Activated T-cell treated with anti-CD3 and anti-CD28 coated beads, Interleukin-2, amount 50 U/mL, for 72 hours (primary cell): ENCODE results near the gene CAMTA1. TPM values are rescaled to one million over a fixed set of nuclear protein-coding genes. Genes with fewer than 3 reads are reported as not detected.
A peak's percentile ranks its signal among the peaks of the same experiment; 100 is the strongest.

Experiments
- ATAC-seq, 2 donors: fragments of 150-1000 bp; cut with Tn5 transposase; replicated peaks in 1 of 2; 2 replicates each; pipeline ENCODE4 v1.10.0; 2021; ENCODE audit warnings: moderate library complexity in 2 of 2, mild to moderate bottlenecking in 1 of 2
- DNase-seq, 2 donors: peaks; one replicate each; pipeline ENCODE4 v3.0.0; 2021 to 2022; ENCODE audit warnings: mixed read lengths in 1 of 2
- H3K27ac Mint-ChIP-seq: one replicate; pipeline ENCODE4 v1.8.0; 2022; ENCODE audit warnings: mild to moderate bottlenecking, moderate library complexity, mixed read lengths
- H3K27me3 Mint-ChIP-seq: one replicate; pipeline ENCODE4 v1.8.0; 2022; ENCODE audit warnings: low read depth, mixed read lengths
- H3K36me3 Mint-ChIP-seq, 2 donors: one replicate each; pipeline ENCODE4 v1.8.0; 2022; ENCODE audit warnings: mixed read lengths in 2 of 2, mild to moderate bottlenecking in 1 of 2; ENCODE audit not compliant: insufficient read depth in 2 of 2
- H3K4me1 Mint-ChIP-seq: one replicate; pipeline ENCODE4 v1.8.0; 2022; ENCODE audit warnings: low read depth, mixed read lengths
- H3K4me3 Mint-ChIP-seq, 2 donors: one replicate each; pipeline ENCODE4 v1.8.0; 2022; ENCODE audit warnings: mild to moderate bottlenecking in 2 of 2, mixed read lengths in 2 of 2, moderate library complexity in 2 of 2
- H3K9me3 Mint-ChIP-seq, 2 donors: one replicate each; pipeline ENCODE4 v1.8.0; 2022; ENCODE audit warnings: mixed read lengths in 2 of 2
- total RNA-seq, 2 donors: library from RNA; stranded (reverse); gene quantifications; one replicate each; pipeline ENCODE4 v1.2.3, GENCODE V29; 2022

CAMTA1 gene
- total RNA-seq, 2 donors from 2014 or later: 47.8 to 63.3 TPM

DNA sequence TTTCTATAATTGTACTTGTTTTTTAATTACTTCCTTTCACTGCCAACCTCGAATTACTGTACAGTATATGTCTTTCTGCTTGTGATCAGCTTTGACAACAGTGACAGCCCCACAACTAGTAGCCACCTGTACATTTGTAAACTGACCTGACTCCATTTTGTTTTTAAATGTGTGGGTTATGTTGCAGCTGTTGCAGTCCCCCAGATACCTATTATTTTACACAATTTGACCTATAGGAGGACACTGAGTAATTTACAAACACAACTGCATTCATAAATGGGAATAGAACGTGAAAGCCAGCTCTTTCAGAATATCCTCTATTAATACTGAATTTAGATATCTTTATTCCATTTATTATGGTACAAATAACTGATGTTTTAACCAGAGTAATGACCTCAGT, 983.3 kb downstream of the CAMTA1 start:
- H3K9me3 Mint-ChIP-seq: no peaks in the 10 kb centered on the region
- no peak overlapping the region for H3K4me3 Mint-ChIP-seq
- H3K36me3 Mint-ChIP-seq: peaks cover 0 to 3% of the 10 kb centered on the region in 2 donors
- ATAC-seq (no peak), DNase-seq (no peak)
- H3K27me3 Mint-ChIP-seq: peaks cover 29% of the 10 kb centered on the region
- no peak overlapping the region for H3K27ac Mint-ChIP-seq
- peaks cover 30% of the 10 kb centered on the region for H3K4me1 Mint-ChIP-seq

DNA sequence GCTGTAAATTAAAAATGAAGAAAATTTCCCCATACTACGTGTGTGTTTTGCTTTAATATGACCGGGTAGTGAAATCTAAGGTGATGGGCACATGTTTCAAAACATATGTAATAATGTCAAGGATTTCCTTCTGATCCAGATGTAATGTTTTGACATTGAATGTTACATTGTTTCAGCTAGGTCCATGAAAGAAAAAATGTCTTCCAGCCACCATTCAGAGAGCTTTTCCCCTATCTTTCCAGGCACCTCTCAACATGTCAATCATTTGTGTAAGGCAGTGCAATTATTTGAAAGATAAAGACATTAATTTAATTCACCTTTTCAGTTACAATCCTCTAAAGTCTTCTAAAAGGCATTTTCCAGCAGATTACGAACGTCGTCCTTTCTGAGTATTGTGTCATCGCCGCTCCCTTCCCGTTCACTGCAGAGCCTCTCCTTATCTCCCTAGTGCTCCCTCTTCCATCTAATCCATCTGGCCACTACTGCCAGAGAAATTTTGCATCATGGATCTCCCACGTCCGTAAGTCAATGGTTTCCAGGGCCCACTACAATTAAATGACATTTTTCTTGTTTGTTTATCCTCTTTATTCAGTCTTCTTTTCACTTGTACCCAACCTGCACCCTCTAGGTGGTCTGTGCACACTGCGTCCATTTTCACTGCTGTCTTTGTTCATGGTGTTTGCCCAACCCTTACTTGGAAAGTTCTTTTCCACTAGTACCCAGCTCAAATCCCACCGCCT, 984.6 kb downstream of the CAMTA1 start:
- no peak for ATAC-seq
- peaks cover 29% of the 10 kb centered on the region for H3K27me3 Mint-ChIP-seq
- H3K27ac Mint-ChIP-seq: peak overlapping the region; percentile 46
- DNase-seq: no peak
- H3K9me3 Mint-ChIP-seq: no peaks in the 10 kb centered on the region
- peaks cover 39% of the 10 kb centered on the region for H3K4me1 Mint-ChIP-seq
- peak overlapping the region in 1 of 2 donors; percentile 86 for H3K4me3 Mint-ChIP-seq
- H3K36me3 Mint-ChIP-seq: peaks cover 3 to 5% of the 10 kb centered on the region in 2 donors

- peak overlapping the region; percentile 12 for H3K27ac Mint-ChIP-seq
These were observed 985.4 kb downstream of the CAMTA1 start for GRCh38 chr1:7770669-7770996.

GRCh38 chr1:7770997-7771822, 986.0 kb downstream of the CAMTA1 start, which contains the start of gene VAMP3:
Gene VAMP3 (plus strand): TSS chr1:7771296. CDS start chr1:7771384, 88 bp downstream.
- peak within 1 kb of the TSS; percentile 86 to 96 for H3K4me3 Mint-ChIP-seq

More at GRCh38 chr1:7770669-7770996, 985.4 kb downstream of the CAMTA1 start:
- H3K4me1 Mint-ChIP-seq: peaks cover 39% of the 10 kb centered on the region
- DNase-seq (no peak), ATAC-seq (peak in 1 of 2 donors; percentile 2)
- H3K9me3 Mint-ChIP-seq: no peaks in the 10 kb centered on the region
- H3K36me3 Mint-ChIP-seq: peaks cover 3 to 5% of the 10 kb centered on the region in 2 donors
- peaks cover 22% of the 10 kb centered on the region for H3K27me3 Mint-ChIP-seq
- H3K4me3 Mint-ChIP-seq: peak overlapping the region; percentile 86 to 96

GRCh38 chr1:7771823-7772299, 986.6 kb downstream of the CAMTA1 start:
- no peak for DNase-seq
- Mint-ChIP-seq H3K4me3 (peak overlapping the region; percentile 86 to 96), H3K27me3 (peaks cover 22% of the 10 kb centered on the region), H3K4me1 (peaks cover 39% of the 10 kb centered on the region), H3K27ac (peak overlapping the region; percentile 96), H3K9me3 (no peaks in the 10 kb centered on the region), H3K36me3 (peaks cover 3 to 5% of the 10 kb centered on the region in 2 donors)
- no peak for ATAC-seq

More at GRCh38 chr1:7770997-7771822, 986.0 kb downstream of the CAMTA1 start, which contains the start of gene VAMP3:
- peaks cover 22% of the 10 kb centered on the region for H3K27me3 Mint-ChIP-seq
- H3K36me3 Mint-ChIP-seq: peaks cover 3 to 5% of the 10 kb centered on the region in 2 donors
- no peaks in the 10 kb centered on the region for H3K9me3 Mint-ChIP-seq
- H3K4me1 Mint-ChIP-seq: peaks cover 39% of the 10 kb centered on the region
- DNase-seq: peak; percentile 87 to 89
- H3K27ac Mint-ChIP-seq: peak within 1 kb of the TSS; percentile 96
- peak; percentile 93 to 96 for ATAC-seq

DNA sequence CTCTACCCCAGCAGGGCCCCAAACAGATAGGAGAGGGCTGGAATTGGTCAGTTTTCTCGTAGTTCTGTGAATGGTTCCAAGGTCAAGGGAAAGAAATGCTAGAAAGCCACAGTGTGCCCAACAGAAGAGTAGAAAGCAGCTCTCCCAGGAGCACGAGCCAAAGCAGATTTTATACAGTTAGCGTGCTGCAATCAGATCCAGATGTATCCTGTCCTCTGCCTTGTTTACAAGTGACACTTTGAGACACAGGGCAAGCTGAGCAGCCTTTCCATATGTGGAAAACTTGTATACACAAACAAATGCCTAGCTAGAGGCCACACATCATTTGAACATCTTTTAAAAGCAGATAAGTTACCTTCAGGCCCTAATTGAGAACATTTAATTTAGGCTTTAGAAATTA, 992.3 kb downstream of the CAMTA1 start:
- Mint-ChIP-seq H3K27ac (no peak overlapping the region), H3K9me3 (no peaks in the 10 kb centered on the region), H3K4me1 (peaks cover 31% of the 10 kb centered on the region), H3K36me3 (peaks cover 3% of the 10 kb centered on the region in 2 donors), H3K27me3 (no peaks in the 10 kb centered on the region), H3K4me3 (no peak overlapping the region)
- no peak for DNase-seq
- no peak for ATAC-seq

GRCh38 chr1:7778133-7778628, 992.9 kb downstream of the CAMTA1 start:
- H3K36me3 Mint-ChIP-seq: peaks cover 3% of the 10 kb centered on the region in 2 donors
- DNase-seq: no peak
- no peaks in the 10 kb centered on the region for H3K27me3 Mint-ChIP-seq
- ATAC-seq: no peak
- H3K9me3 Mint-ChIP-seq: no peaks in the 10 kb centered on the region
- no peak overlapping the region for H3K27ac Mint-ChIP-seq
- H3K4me1 Mint-ChIP-seq: peaks cover 25% of the 10 kb centered on the region
- H3K4me3 Mint-ChIP-seq: no peak overlapping the region

DNA sequence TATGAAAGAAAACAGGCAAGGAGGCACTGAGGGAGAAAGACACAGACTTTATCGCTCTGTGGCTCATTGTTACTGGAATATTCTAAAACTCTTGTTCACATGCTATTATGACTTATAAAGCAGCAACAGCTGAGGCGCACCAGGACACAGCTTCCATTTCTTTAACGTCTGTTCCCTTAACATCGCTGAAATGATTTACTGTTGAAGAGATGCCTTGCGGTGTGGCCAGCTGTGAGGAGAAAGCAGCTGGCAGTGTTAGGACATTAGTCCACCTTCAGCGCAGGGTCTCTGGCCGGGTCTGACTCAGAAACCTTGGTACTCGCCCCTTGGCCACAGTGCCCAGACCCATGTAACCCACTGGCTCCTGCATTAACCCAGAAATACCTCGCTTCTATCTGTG, 995.7 kb downstream of the CAMTA1 start:
- Mint-ChIP-seq H3K4me1 (peaks cover 12% of the 10 kb centered on the region), H3K9me3 (no peaks in the 10 kb centered on the region), H3K27ac (no peak overlapping the region), H3K36me3 (no peaks in the 10 kb centered on the region), H3K27me3 (no peaks in the 10 kb centered on the region), H3K4me3 (no peak overlapping the region)
- ATAC-seq (no peak), DNase-seq (no peak)

GRCh38 chr1:7781501-7781900, 996.2 kb downstream of the CAMTA1 start:
- ATAC-seq: no peak
- H3K4me1 Mint-ChIP-seq: peaks cover 12% of the 10 kb centered on the region
- peak overlapping the region in 1 of 2 donors; percentile 3 for H3K4me3 Mint-ChIP-seq
- no peaks in the 10 kb centered on the region for H3K36me3 Mint-ChIP-seq
- H3K27me3 Mint-ChIP-seq: no peaks in the 10 kb centered on the region
- H3K9me3 Mint-ChIP-seq: no peaks in the 10 kb centered on the region
- no peak for DNase-seq
- no peak overlapping the region for H3K27ac Mint-ChIP-seq

DNA sequence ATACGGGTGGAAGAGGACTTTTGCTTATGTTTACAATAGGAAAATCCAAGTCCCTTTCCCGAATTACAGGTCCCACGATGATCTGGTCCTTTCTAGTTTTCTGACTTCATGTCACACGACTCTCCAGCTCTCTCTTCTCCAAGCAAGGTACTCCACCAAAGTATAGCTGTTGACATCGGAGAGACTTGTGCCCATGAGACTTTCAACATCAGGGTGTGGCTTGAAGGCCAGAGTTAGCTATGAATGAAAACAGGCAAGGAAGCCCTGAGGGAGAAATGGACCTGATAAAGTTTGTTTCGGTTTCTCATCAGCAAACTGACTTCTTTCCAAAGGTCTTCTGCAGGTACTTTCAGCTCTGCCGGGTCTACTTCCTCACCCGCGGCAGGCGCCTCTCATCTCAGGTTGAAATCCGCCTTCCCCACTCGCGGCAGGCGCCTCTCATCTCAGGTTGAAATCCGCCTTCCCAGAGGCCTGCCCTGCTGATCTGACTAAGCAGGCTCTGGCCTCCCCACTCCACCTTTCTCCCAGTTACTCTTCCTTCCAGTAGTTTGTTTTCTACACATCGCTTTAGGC, 996.8 kb downstream of the CAMTA1 start:
- no peaks in the 10 kb centered on the region for H3K36me3 Mint-ChIP-seq
- H3K4me1 Mint-ChIP-seq: peaks cover 12% of the 10 kb centered on the region
- no peak for ATAC-seq
- H3K4me3 Mint-ChIP-seq: peak overlapping the region; percentile 37 to 55
- no peak overlapping the region for H3K27ac Mint-ChIP-seq
- H3K27me3 Mint-ChIP-seq: no peaks in the 10 kb centered on the region
- peak in 1 of 2 donors; percentile 6 for DNase-seq
- no peaks in the 10 kb centered on the region for H3K9me3 Mint-ChIP-seq

- peaks cover 12% of the 10 kb centered on the region for H3K4me1 Mint-ChIP-seq
- no peaks in the 10 kb centered on the region for H3K9me3 Mint-ChIP-seq
- no peak overlapping the region for H3K27ac Mint-ChIP-seq
- H3K4me3 Mint-ChIP-seq: peak overlapping the region; percentile 55 to 75
- no peaks in the 10 kb centered on the region for H3K36me3 Mint-ChIP-seq
- peak; percentile 15 to 24 for ATAC-seq
- DNase-seq: peak; percentile 44 to 49
- no peaks in the 10 kb centered on the region for H3K27me3 Mint-ChIP-seq
These were observed 998.0 kb downstream of the CAMTA1 start for GRCh38 chr1:7783178-7783711.

GRCh38 chr1:7783826-7784491, 998.7 kb downstream of the CAMTA1 start, which contains the start of gene PER3:
Gene PER3 (plus strand): TSS chr1:7784291. CDS start chr1:7784878, 587 bp downstream.
- ATAC-seq (peak; percentile 92 to 93), DNase-seq (peak; percentile 89 to 94)
- Mint-ChIP-seq H3K27me3 (no peaks in the 10 kb centered on the region), H3K4me3 (peak within 1 kb of the TSS; percentile 58 to 75), H3K9me3 (no peaks in the 10 kb centered on the region), H3K4me1 (peaks cover 12% of the 10 kb centered on the region), H3K36me3 (no peaks in the 10 kb centered on the region), H3K27ac (no peak within 1 kb of the TSS)
